K562 (cell line): ENCODE results near the gene PLRG1. TPM values are rescaled to one million over a fixed set of nuclear protein-coding genes. Genes with fewer than 3 reads are reported as not detected.

ENCODE experiments used
- ATAC-seq: fragments of 200-7000 bp; cut with Tn5 transposase; 3 replicates; pipeline ENCODE4 v1.9.1; 2020; ENCODE audit warnings: moderate library complexity
- BruUV-seq: library from RNA; stranded (reverse); fragments of 400-500 nt; replicated peaks from 2 replicates; lab custom pipeline; 2021; lab: Mats Ljungman, UMichigan
- CTCF ChIA-PET: fragments of 300-600 bp; formaldehyde crosslinking; extraction: SDS; loops from one replicate; lab custom pipeline; 2021; ENCODE audit warnings: low intra/inter-chr PET ratio; lab: Yijun Ruan, JAX
- POLR2A ChIA-PET: fragments of 300-600, 350-650 bp; sonication (Branson Sonifier 250); formaldehyde crosslinking; extraction: SDS; loops from one replicate; lab custom pipeline; 2021; ENCODE audit warnings: antibody characterized with exemption, inconsistent platforms; lab: Yijun Ruan, JAX
- DNase-seq, 4 experiments: peaks; one replicate each; pipeline versions ENCODE4 v3.0.0 to v3.0.0-alpha.2; 2011 to 2018; ENCODE audit warnings: low spot score in 3 of 4, mixed read lengths in 3 of 4; ENCODE audit errors: extremely low read depth in 1 of 4
- FAIRE-seq: peaks from 2 replicates; lab custom pipeline; 2011; peaks lifted over from hg19 to GRCh38; lab: Jason Lieb, UNC
- H2AFZ ChIP-seq: 2 replicates; pipeline ENCODE4 v1.6.0; 2011; ENCODE audit warnings: low read depth, low read length, control low read depth, inconsistent platforms
- H3K27ac ChIP-seq: fragments of 200-600 bp; 3 replicates; pipeline ENCODE4 v1.8.0; 2011; ENCODE audit warnings: low read depth, mild to moderate bottlenecking, control low read depth, inconsistent platforms, low read length, moderate library complexity, mixed read lengths; ENCODE audit errors: extremely low read depth
- H3K27me3 ChIP-seq, 2 experiments: fragments of 300-600 bp in 1 of 2; 2 replicates in 1 of 2; 3 replicates in 1 of 2; pipeline versions ENCODE4 v1.6.0 to v1.8.0; 2011; ENCODE audit warnings: inconsistent platforms in 2 of 2, low read length in 2 of 2, mild to moderate bottlenecking in 1 of 2, mixed read lengths in 1 of 2, moderate library complexity in 1 of 2; ENCODE audit not compliant: control insufficient read depth in 2 of 2, insufficient read depth in 2 of 2
- H3K36me3 ChIP-seq: fragments of 300-600 bp; 3 replicates; pipeline ENCODE4 v1.8.0; 2011; ENCODE audit warnings: mild to moderate bottlenecking, low read length, inconsistent platforms; ENCODE audit not compliant: control insufficient read depth, insufficient read depth
- H3K4me1 ChIP-seq, 2 experiments: fragments of 200-600 bp in 1 of 2; replicated peaks in 1 of 2; 2 replicates in 1 of 2; 3 replicates in 1 of 2; pipeline versions ENCODE4 v1.5.1 to v1.8.0; 2011; ENCODE audit warnings: inconsistent platforms in 2 of 2, low read length in 2 of 2, mild to moderate bottlenecking in 1 of 2, mixed read lengths in 1 of 2, moderate library complexity in 1 of 2; ENCODE audit not compliant: control insufficient read depth in 2 of 2, insufficient read depth in 2 of 2
- H3K4me2 ChIP-seq: 2 replicates; pipeline ENCODE4 v1.6.1; 2011; ENCODE audit warnings: low read length, control low read depth, inconsistent platforms, mixed read lengths; ENCODE audit not compliant: insufficient read depth
- H3K4me3 ChIP-seq: fragments of 200-600 bp; sonication (generic), shearing (Covaris generic); 2 replicates; pipeline ENCODE4 v1.5.1; 2016; ENCODE audit warnings: control low read depth, inconsistent platforms
- H3K79me2 ChIP-seq: fragments of 200-600 bp; 3 replicates; pipeline ENCODE4 v1.8.0; 2011; ENCODE audit warnings: low read length, inconsistent platforms; ENCODE audit not compliant: control insufficient read depth, insufficient read depth
- H3K9ac ChIP-seq, 2 experiments: 2 replicates each; pipeline versions ENCODE4 v1.6.0 to v1.6.1; 2011; ENCODE audit warnings: low read depth in 2 of 2, low read length in 2 of 2, control low read depth in 1 of 2, inconsistent platforms in 1 of 2, mild to moderate bottlenecking in 1 of 2, mixed read lengths in 1 of 2; ENCODE audit not compliant: insufficient read depth in 1 of 2
- H3K9me1 ChIP-seq: one replicate; pipeline ENCODE4 v1.6.0; 2011; ENCODE audit warnings: inconsistent platforms, mild to moderate bottlenecking, low read length, moderate library complexity; ENCODE audit not compliant: control insufficient read depth, insufficient read depth
- H3K9me3 ChIP-seq: replicated peaks from 2 replicates; pipeline ENCODE4 v1.5.1; 2011; ENCODE audit warnings: low read depth, low read length, inconsistent platforms; ENCODE audit not compliant: control insufficient read depth, insufficient read depth
- H4K20me1 ChIP-seq: replicated peaks from 2 replicates; pipeline ENCODE4 v1.6.1; 2011; ENCODE audit warnings: low read length, inconsistent platforms, mixed read lengths; ENCODE audit not compliant: control insufficient read depth, insufficient read depth
- CUX1 ChIP-seq: fragments of 200-800 bp; sonication (Bioruptor generic); IDR thresholded peaks from 2 replicates; pipeline ENCODE4 v1.6.1; 2016; ENCODE audit warnings: missing genetic modification characterization, missing compliant biosample characterization
- MCM7 ChIP-seq, 2 experiments: fragments of 450-650 bp; IDR thresholded peaks; 2 replicates each; pipeline ENCODE4 v1.6.1; 2016 to 2018
- PHB ChIP-seq: fragments of 250-450 bp; sonication (Bioruptor Pico); IDR thresholded peaks from 2 replicates; pipeline ENCODE4 v1.5.0; 2021
- RBM39 ChIP-seq: fragments of 200-400 bp; formaldehyde crosslinking; optimal IDR thresholded peaks from 2 replicates; pipeline ENCODE3; 2018; ENCODE audit warnings: low read depth, low read length
- RREB1 ChIP-seq: fragments of 250-450 bp; sonication (Bioruptor Pico); IDR thresholded peaks from 2 replicates; pipeline ENCODE4 v1.4.0; 2020
- WGBS: fragments of 100-300 bp; shearing (Covaris generic); methylation state at CpG from one replicate; pipeline ENCODE4 v1.1.6; 2016; ENCODE audit warnings: low coverage, mixed read lengths; ENCODE audit not compliant: insufficient coverage; ENCODE audit errors: missing lambda C conversion rate; 5-methylcytosine and 5-hydroxymethylcytosine counted together
- in situ Hi-C: fragments of 300-500 bp; cut with MboI; formaldehyde crosslinking; loops from 4 replicates; pipeline ENCODE4 v1.15.0; 2018; ENCODE audit warnings: inconsistent platforms, mixed read lengths
- intact Hi-C: fragments of 100-400 bp; cut with micrococcal nuclease; formaldehyde crosslinking; loops from 2 replicates; pipeline ENCODE4 v1.14.2; 2022
- polyA plus RNA-seq, 8 experiments: library from polyadenylated mRNA; depleted of rRNA in 4 of 8; stranded (reverse) in 5 of 8; unstranded in 3 of 8; fragments of >200 nt; fragmentation: Nextera tagmentation in 2 of 8; fragmentation: Illumina TruSeq in 1 of 8; extraction: Ambion mirVana in 2 of 8; extraction: Trizol in 1 of 8; gene quantifications; 2 replicates each; pipeline versions ENCODE4 v1.2.1 to v1.2.3, GENCODE V29; 2011 to 2014; ENCODE audit warnings: inconsistent platforms in 1 of 8, missing spikeins in 1 of 8
- total RNA-seq, 7 experiments: library from RNA; depleted of rRNA in 6 of 7; stranded (reverse); fragments of >200 nt in 6 of 7; fragmentation: Illumina TruSeq in 2 of 7; extraction: Trizol in 2 of 7; gene quantifications; 2 replicates each; pipeline versions ENCODE4 v1.2.1 to v1.2.3, GENCODE V29; 2011 to 2021; ENCODE audit warnings: low replicate concordance in 1 of 7

PLRG1 gene
- total and polyA plus RNA-seq, 9 of the 15 experiments (the other 6 are each of a cell fraction or from before 2014, with no cell fraction given): 48.0 to 248 (median 120) TPM

- TF ChIP-seq RREB1 (CRISPR knock-in tag) (no peak), PHB (no peak), RBM39 (no peak)
Measured at GRCh38 chr4:154593868-154594267, 43.7 kb upstream of the PLRG1 start (continued).

GRCh38 chr4:154591890-154592289 lies 41.7 kb upstream of the PLRG1 start:
- Histone ChIP-seq H3K4me1 (no peaks in the 10 kb centered on the region), H3K9me1 (no peaks in the 10 kb centered on the region), H3K4me3 (no peak overlapping the region), H3K27me3 (0 out of 5 replicates have a peak, but pooled peaks cover 0 to 2% of the 10 kb centered on the region in 2 experiments), H3K9me3 (no peaks in the 10 kb centered on the region), H4K20me1 (no peaks in the 10 kb centered on the region), H3K27ac (no peak overlapping the region), H3K4me2 (no peak overlapping the region), H3K36me3 (no peaks in the 10 kb centered on the region), H3K79me2 (no peaks in the 10 kb centered on the region), H2AFZ (no peak overlapping the region), H3K9ac (no peak overlapping the region)
- no peak for FAIRE-seq
- no peak for ATAC-seq
- WGBS: 0% methylated on average over 3 of the region's 3 CpGs
- DNase-seq: no peak
- BruUV-seq: no TSS peak
- intact Hi-C loops: no loop called here
- ChIA-PET CTCF (no interaction called here), POLR2A (no interaction called here)
- in situ Hi-C loops: no loop called here
- TF ChIP-seq CUX1 (CRISPR knock-in tag) (no peak), MCM7 (IDR thresholded peaks at IDR 0.05) (no peak)
